ENCODE results near the gene TP53BP2.

DNA sequence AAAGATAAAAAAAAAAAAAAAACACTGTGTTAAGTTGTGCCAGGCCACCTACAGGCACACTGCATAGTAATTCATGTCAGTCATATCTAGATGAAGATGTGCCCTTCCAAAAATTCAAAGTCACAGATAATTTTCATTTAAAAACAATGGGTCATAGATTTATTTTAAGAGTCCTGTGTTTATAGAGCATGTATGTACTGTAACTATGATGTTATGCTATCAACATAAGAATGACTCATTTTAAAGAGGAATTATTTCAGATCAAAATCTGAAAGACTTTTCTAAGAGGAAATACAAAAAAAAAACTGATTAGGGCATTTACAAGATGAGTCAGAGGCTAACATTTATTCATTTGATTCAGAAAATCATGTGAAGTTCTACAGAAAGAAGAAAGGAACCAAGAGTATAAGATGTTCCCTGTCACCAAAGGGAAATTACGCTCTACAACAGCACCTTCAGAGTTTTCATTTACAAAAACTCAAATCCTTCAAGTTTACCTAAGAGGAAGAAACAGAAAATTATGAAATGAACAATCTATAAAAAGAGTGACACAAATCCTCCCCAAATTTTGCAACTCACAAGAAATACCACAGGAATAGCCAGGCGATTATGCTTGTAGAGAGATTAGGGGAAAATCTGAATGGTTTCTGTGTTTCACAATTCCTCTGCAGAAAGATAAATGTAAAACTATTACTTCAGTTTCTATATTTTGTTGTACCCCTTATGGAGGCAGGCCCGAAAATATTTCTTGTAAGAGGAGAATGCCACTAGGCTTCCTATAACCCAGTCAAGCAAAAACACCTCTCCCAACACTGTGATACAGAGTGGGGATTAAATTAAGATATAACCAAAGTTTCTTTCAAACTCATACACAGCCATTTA is 13.8 kb downstream of the TP53BP2 start:
- TF ChIP-seq CTCF (IDR thresholded peaks at IDR 0.05) (no peak), POLR2A (IDR thresholded peaks at IDR 0.05) (no peak)
